ENCODE measurements around the gene MYPOP.
"Not testable (repeated sequence)": the region's sequence is repeated elsewhere in the genome, so short reads cannot be mapped to it uniquely, and the experiment has no call there.

The MYPOP gene

GRCh38 chr19:45906221-45906620 lies 3.8 kb upstream of the MYPOP start:
- peak; percentile 33 for DNase-seq

- DNase-seq: no peak
Measured at GRCh38 chr19:45905011-45905410, 2.6 kb upstream of the MYPOP start.

- DNase-seq: peak; percentile 90
Measured at GRCh38 chr19:45902651-45903625, 525 bp upstream of the MYPOP start.

- DNase-seq: no peak
Measured at GRCh38 chr19:45901432-45901911, 941 bp downstream of the MYPOP start.

- DNase-seq: no peak
Measured at GRCh38 chr19:45900738-45901431, 1.5 kb downstream of the MYPOP start.

- no peak for DNase-seq
Measured at GRCh38 chr19:45899919-45900589, 2.4 kb downstream of the MYPOP start.

- DNase-seq: no peak
Measured at GRCh38 chr19:45899253-45899652, 3.2 kb downstream of the MYPOP start.

- DNase-seq: no peak
Measured at GRCh38 chr19:45897261-45897812, 5.1 kb downstream of the MYPOP start.

- DNase-seq: not testable (repeated sequence)
Measured at GRCh38 chr19:45895983-45896599, 6.3 kb downstream of the MYPOP start.

GRCh38 chr19:45895519-45895972 lies 6.9 kb downstream of the MYPOP start:
- DNase-seq: no peak

- DNase-seq: no peak
Measured at GRCh38 chr19:45890877-45891276, 11.5 kb downstream of the MYPOP start.

GRCh38 chr19:45889210-45889885 lies 13.1 kb downstream of the MYPOP start:
- DNase-seq: no peak

- DNase-seq: no peak
Measured at GRCh38 chr19:45887200-45887710, 15.2 kb downstream of the MYPOP start.

- peak; percentile 92 for DNase-seq
Measured at GRCh38 chr19:45886427-45887199, 15.8 kb downstream of the MYPOP start.

GRCh38 chr19:45885556-45886426 lies 16.6 kb downstream of the MYPOP start, which contains the start of gene IRF2BP1:
Gene IRF2BP1 (minus strand): TSS chr19:45886141. CDS start chr19:45885774, 367 bp downstream.
- DNase-seq: peak; percentile 90

- DNase-seq: no peak
Measured at GRCh38 chr19:45884682-45885555, 17.5 kb downstream of the MYPOP start.

- no peak for DNase-seq
Measured at GRCh38 chr19:45883881-45884681, 18.3 kb downstream of the MYPOP start.

- no peak for DNase-seq
Measured at GRCh38 chr19:45883586-45883880, 18.9 kb downstream of the MYPOP start.

All from NCI-H226 (cell line).